DMS79 treated with DMSO at 0.1 percent for 48 hours (cell line): Measurements from ENCODE around the gene ARHGEF4.
A peak's percentile ranks its signal among the peaks of the same experiment; 100 is the strongest.

Experiments used
- DNase-seq: peaks from one replicate; lab custom pipeline; 2025; lab: John Stamatoyannopoulos, UW

ARHGEF4 gene

DNA sequence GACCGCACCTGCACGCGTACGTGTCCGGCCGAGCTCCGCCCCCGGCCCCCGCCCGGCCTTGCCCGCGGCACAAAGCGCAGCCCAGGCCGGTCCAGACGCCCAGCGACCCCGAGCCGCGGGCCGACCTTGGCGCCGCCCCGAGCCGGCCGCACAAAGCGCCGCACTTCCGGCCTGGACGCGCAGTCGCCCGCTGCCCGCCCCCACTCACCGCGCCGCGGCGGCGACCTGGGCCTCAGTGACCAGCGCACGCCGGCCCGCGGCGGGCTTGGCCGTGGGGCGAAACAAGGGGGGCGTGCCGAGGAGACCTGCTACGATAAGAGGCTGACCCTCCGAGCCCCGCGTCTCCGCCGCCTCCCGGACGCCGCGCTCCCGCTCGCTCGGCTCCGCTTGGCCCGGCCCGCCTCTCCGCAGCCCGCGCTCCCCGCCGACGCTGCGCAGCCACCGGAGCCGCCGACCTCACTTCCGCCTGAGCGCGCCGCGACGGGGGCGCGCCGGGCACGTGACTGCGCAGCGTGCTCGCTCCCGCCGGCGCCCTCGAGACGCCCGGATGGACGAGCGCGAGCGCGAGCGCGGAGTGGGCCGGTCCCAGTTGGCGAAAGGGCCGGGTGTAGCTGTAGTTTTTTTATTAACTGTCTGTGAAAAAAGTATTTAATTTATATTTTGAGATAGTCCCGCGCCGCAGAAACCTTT, 256.4 kb downstream of the ARHGEF4 start, which contains the start of gene FAM168B:
Gene FAM168B, minus strand, starts transcription at position 455 of the 690 bp plus-strand sequence. CDS start 10,814 bp downstream, outside the sequence.
- peak; percentile 82 for DNase-seq

DNA sequence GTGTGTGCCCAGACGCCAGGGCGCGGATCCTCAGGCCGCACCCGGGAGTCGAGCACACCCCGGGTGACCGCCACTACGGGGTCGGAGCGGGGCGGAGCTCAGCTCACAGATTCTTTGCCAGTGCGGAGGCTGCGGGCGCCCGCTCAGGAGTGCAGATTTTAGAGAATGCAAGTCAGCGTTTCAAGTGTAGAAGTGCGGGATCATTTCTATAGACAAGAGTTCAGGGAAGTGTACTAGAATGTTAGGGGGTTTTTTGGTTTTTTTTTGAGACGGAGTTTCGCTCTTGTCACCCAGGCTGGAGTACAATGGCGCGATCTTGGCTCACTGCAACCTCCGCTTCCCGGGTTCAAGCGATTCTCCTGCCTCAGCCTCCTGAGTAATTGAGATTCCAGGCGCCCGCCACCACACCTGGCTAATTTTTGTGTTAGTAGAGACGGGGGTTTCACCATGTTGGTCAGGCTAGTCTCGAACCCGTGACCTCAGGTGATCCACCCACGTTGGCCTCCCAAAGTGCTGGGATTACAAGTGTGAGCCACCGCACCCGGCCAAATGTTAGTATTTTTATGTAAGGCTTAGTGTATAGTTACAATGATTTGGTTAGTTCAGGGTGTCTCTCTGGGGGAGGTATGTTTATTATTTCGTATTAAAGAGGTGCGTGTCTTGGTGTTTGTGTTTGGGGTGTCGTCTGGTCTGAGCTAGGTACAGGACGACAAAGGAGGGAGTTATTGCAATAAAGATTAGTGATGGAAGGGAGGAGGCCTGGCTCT, 257.2 kb downstream of the ARHGEF4 start:
- peak; percentile 82 for DNase-seq

DNA sequence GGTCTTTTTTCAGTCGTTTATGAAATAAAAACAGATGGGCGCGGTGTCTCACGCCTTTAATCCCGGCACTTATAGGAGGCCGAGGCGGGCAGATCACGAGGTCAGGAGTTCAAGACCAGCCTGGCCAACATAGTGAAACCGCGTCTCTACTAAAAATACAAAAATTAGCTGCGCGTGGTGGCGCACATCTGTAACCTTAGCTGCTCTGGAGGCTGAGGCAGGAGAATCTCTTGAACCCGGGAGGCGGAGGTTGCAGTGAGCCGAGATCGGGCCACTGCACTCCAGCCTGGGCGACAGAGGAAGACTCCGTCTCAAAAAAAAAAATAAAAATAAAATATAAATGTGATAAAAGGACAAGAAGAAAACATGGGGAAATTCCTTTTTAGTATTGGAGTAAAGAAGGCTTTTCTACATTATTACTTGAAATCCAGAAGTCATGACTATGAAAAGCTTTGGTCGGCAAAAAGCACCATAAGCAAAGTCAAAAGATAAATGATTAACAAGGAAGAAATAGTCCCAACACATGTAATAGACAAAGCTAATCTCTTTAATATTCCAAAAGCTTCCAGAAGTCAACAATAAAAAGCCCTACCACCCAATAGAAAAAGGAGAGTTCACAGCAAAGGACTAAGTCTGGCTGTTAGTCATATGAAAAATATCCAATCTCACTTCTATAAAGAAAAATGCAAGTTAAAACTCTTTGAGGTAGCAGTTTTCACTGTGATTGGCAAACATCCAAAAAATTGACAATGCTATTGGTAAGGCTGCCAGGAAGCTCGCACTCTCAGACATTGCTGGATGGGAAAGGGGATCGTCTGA, 258.0 kb downstream of the ARHGEF4 start:
- no peak for DNase-seq
